Measurements from ENCODE around the gene PEMT. TPM values are rescaled to one million over a fixed set of nuclear protein-coding genes. Genes with fewer than 3 reads are reported as not detected.

The PEMT gene
- total RNA-seq, 2 donors from 2014 or later: 16.9 to 23.8 TPM

- Histone ChIP-seq H3K4me3 (no peak overlapping the region), H3K27ac (no peak overlapping the region), H3K9me3 (no peaks in the 10 kb centered on the region), H3K4me1 (no peaks in the 10 kb centered on the region), H3K9ac (ENCODE audit: low read depth in 2 of 2, low read length in 2 of 2) (no peak overlapping the region), H3K27me3 (no peaks in the 10 kb centered on the region), H3K36me3 (no peaks in the 10 kb centered on the region)
- no peak for DNase-seq
- intact Hi-C loops (cut with DNase I): no loop called here
- no peak for TF ChIP-seq CTCF (IDR thresholded peaks at IDR 0.05)
Measured at GRCh38 chr17:17554266-17554665, 37.2 kb downstream of the PEMT start.

- DNase-seq: no peak
- no peaks in the 10 kb centered on the region for H3K36me3 ChIP-seq
- H3K9ac ChIP-seq (ENCODE audit: low read depth in 2 of 2, low read length in 2 of 2): no peak overlapping the region
- H3K4me3 ChIP-seq: no peak overlapping the region
- H3K4me1 ChIP-seq: no peaks in the 10 kb centered on the region
- intact Hi-C loops (cut with DNase I): no loop called here
- no peaks in the 10 kb centered on the region for H3K27me3 ChIP-seq
- no peaks in the 10 kb centered on the region for H3K9me3 ChIP-seq
- H3K27ac ChIP-seq: no peak overlapping the region
- TF ChIP-seq CTCF (IDR thresholded peaks at IDR 0.05): no peak
Measured at GRCh38 chr17:17553217-17554195, 38.0 kb downstream of the PEMT start.

- H3K27ac ChIP-seq: no peak overlapping the region
- no peak for DNase-seq
- intact Hi-C loops (cut with DNase I): no loop called here
Measured at GRCh38 chr17:17552351-17553216, 38.9 kb downstream of the PEMT start.

GRCh38 chr17:17551361-17551760, 40.1 kb downstream of the PEMT start:
- no peak for DNase-seq
- intact Hi-C loops (cut with DNase I): no loop called here
- no peak overlapping the region for H3K4me3 ChIP-seq
- TF ChIP-seq CTCF (IDR thresholded peaks at IDR 0.05): no peak
- no peaks in the 10 kb centered on the region for H3K9me3 ChIP-seq
- no peaks in the 10 kb centered on the region for H3K27me3 ChIP-seq
- no peaks in the 10 kb centered on the region for H3K36me3 ChIP-seq
- no peak overlapping the region for H3K27ac ChIP-seq
- H3K9ac ChIP-seq (ENCODE audit: low read depth in 2 of 2, low read length in 2 of 2): no peak overlapping the region
- no peaks in the 10 kb centered on the region for H3K4me1 ChIP-seq

More at GRCh38 chr17:17552351-17553216, 38.9 kb downstream of the PEMT start:
- Histone ChIP-seq H3K9me3 (no peaks in the 10 kb centered on the region), H3K4me3 (no peak overlapping the region), H3K36me3 (no peaks in the 10 kb centered on the region), H3K27me3 (no peaks in the 10 kb centered on the region), H3K9ac (ENCODE audit: low read depth in 2 of 2, low read length in 2 of 2) (no peak overlapping the region), H3K4me1 (no peaks in the 10 kb centered on the region)
- no peak for TF ChIP-seq CTCF (IDR thresholded peaks at IDR 0.05)

- Histone ChIP-seq H3K4me1 (no peaks in the 10 kb centered on the region), H3K27me3 (no peaks in the 10 kb centered on the region), H3K4me3 (no peak overlapping the region), H3K36me3 (no peaks in the 10 kb centered on the region), H3K9ac (ENCODE audit: low read depth in 2 of 2, low read length in 2 of 2) (no peak overlapping the region), H3K9me3 (no peaks in the 10 kb centered on the region), H3K27ac (no peak overlapping the region)
- no peak for TF ChIP-seq CTCF (IDR thresholded peaks at IDR 0.05)
- intact Hi-C loops (cut with DNase I): no loop called here
- DNase-seq: no peak
Measured at GRCh38 chr17:17549732-17550366, 41.7 kb downstream of the PEMT start.
